ENCODE measurements around the gene LGALS9B. TPM values are rescaled to one million over a fixed set of nuclear protein-coding genes. Genes with fewer than 3 reads are reported as not detected.
"Not testable (repeated sequence)": the region's sequence is repeated elsewhere in the genome, so short reads cannot be mapped to it uniquely, and the experiment has no call there.

LGALS9B gene
- not detected for total RNA-seq

GRCh38 chr17:20467447-20467846 lies at the start of gene LGALS9B:
TSS of gene LGALS9B (minus strand) at chr17:20467539. CDS start at chr17:20467470, 69 bp downstream.
- intact Hi-C loops (cut with DNase I; ENCODE audit: low total_unique reads); DNase-seq; H3K36me3 ChIP-seq; H3K4me3 ChIP-seq; ATAC-seq; H3K9me3 ChIP-seq; H3K27ac ChIP-seq; H3K27me3 ChIP-seq; H3K4me1 ChIP-seq; in situ Hi-C loops (cut with MboI; ENCODE audit: low sequenced_read_pairs in 4 of 4): not testable (repeated sequence)

GRCh38 chr17:20516986-20517385 lies 49.6 kb upstream of the LGALS9B start:
- ATAC-seq; H3K4me3 ChIP-seq; DNase-seq; in situ Hi-C loops (cut with MboI; ENCODE audit: low sequenced_read_pairs in 4 of 4); intact Hi-C loops (cut with DNase I; ENCODE audit: low total_unique reads); H3K27ac ChIP-seq; H3K9me3 ChIP-seq; H3K4me1 ChIP-seq; H3K36me3 ChIP-seq; H3K27me3 ChIP-seq: not testable (repeated sequence)

- H3K4me1 ChIP-seq; H3K36me3 ChIP-seq; H3K4me3 ChIP-seq; DNase-seq; ATAC-seq; H3K27ac ChIP-seq; H3K9me3 ChIP-seq; intact Hi-C loops (cut with DNase I; ENCODE audit: low total_unique reads); in situ Hi-C loops (cut with MboI; ENCODE audit: low sequenced_read_pairs in 4 of 4); H3K27me3 ChIP-seq: not testable (repeated sequence)
Measured at GRCh38 chr17:20515099-20515498, 47.8 kb upstream of the LGALS9B start.

- ATAC-seq; intact Hi-C loops (cut with DNase I; ENCODE audit: low total_unique reads); in situ Hi-C loops (cut with MboI; ENCODE audit: low sequenced_read_pairs in 4 of 4); H3K27me3 ChIP-seq; DNase-seq; H3K9me3 ChIP-seq; H3K4me3 ChIP-seq; H3K36me3 ChIP-seq; H3K27ac ChIP-seq; H3K4me1 ChIP-seq: not testable (repeated sequence)
Measured at GRCh38 chr17:20513539-20513938, 46.2 kb upstream of the LGALS9B start.

GRCh38 chr17:20512378-20512777 lies 45.0 kb upstream of the LGALS9B start:
- ATAC-seq; H3K4me1 ChIP-seq; H3K27ac ChIP-seq; H3K9me3 ChIP-seq; DNase-seq; H3K4me3 ChIP-seq; intact Hi-C loops (cut with DNase I; ENCODE audit: low total_unique reads); H3K36me3 ChIP-seq; in situ Hi-C loops (cut with MboI; ENCODE audit: low sequenced_read_pairs in 4 of 4); H3K27me3 ChIP-seq: not testable (repeated sequence)

GRCh38 chr17:20511778-20512177 lies 44.4 kb upstream of the LGALS9B start:
- intact Hi-C loops (cut with DNase I; ENCODE audit: low total_unique reads); H3K9me3 ChIP-seq; ATAC-seq; in situ Hi-C loops (cut with MboI; ENCODE audit: low sequenced_read_pairs in 4 of 4); H3K27ac ChIP-seq; H3K4me3 ChIP-seq; DNase-seq; H3K36me3 ChIP-seq; H3K4me1 ChIP-seq; H3K27me3 ChIP-seq: not testable (repeated sequence)

GRCh38 chr17:20505333-20505732 lies 38.0 kb upstream of the LGALS9B start:
- intact Hi-C loops (cut with DNase I; ENCODE audit: low total_unique reads); H3K4me1 ChIP-seq; ATAC-seq; H3K9me3 ChIP-seq; H3K4me3 ChIP-seq; in situ Hi-C loops (cut with MboI; ENCODE audit: low sequenced_read_pairs in 4 of 4); H3K36me3 ChIP-seq; DNase-seq; H3K27ac ChIP-seq; H3K27me3 ChIP-seq: not testable (repeated sequence)

- H3K27ac ChIP-seq; intact Hi-C loops (cut with DNase I; ENCODE audit: low total_unique reads); in situ Hi-C loops (cut with MboI; ENCODE audit: low sequenced_read_pairs in 4 of 4): not testable (repeated sequence)
Measured at GRCh38 chr17:20504388-20505066, 37.2 kb upstream of the LGALS9B start.

GRCh38 chr17:20501896-20502295 lies 34.6 kb upstream of the LGALS9B start:
- H3K9me3 ChIP-seq; ATAC-seq; intact Hi-C loops (cut with DNase I; ENCODE audit: low total_unique reads); H3K4me3 ChIP-seq; in situ Hi-C loops (cut with MboI; ENCODE audit: low sequenced_read_pairs in 4 of 4); H3K36me3 ChIP-seq; H3K27me3 ChIP-seq; H3K27ac ChIP-seq; H3K4me1 ChIP-seq; DNase-seq: not testable (repeated sequence)

More at GRCh38 chr17:20504388-20505066, 37.2 kb upstream of the LGALS9B start:
- peak; percentile 79 to 82 for ATAC-seq
- H3K4me1 ChIP-seq, H3K9me3 ChIP-seq, H3K27me3 ChIP-seq, DNase-seq, H3K4me3 ChIP-seq, H3K36me3 ChIP-seq: not testable (repeated sequence)

GRCh38 chr17:20500346-20500745 lies 33.0 kb upstream of the LGALS9B start:
- H3K36me3 ChIP-seq; H3K4me1 ChIP-seq; H3K27me3 ChIP-seq; H3K9me3 ChIP-seq; ATAC-seq; intact Hi-C loops (cut with DNase I; ENCODE audit: low total_unique reads); in situ Hi-C loops (cut with MboI; ENCODE audit: low sequenced_read_pairs in 4 of 4); H3K4me3 ChIP-seq; H3K27ac ChIP-seq; DNase-seq: not testable (repeated sequence)

- intact Hi-C loops (cut with DNase I; ENCODE audit: low total_unique reads); H3K4me3 ChIP-seq; H3K36me3 ChIP-seq; DNase-seq; H3K27ac ChIP-seq; ATAC-seq; H3K4me1 ChIP-seq; in situ Hi-C loops (cut with MboI; ENCODE audit: low sequenced_read_pairs in 4 of 4); H3K9me3 ChIP-seq; H3K27me3 ChIP-seq: not testable (repeated sequence)
Measured at GRCh38 chr17:20495420-20495819, 28.1 kb upstream of the LGALS9B start.

- in situ Hi-C loops (cut with MboI; ENCODE audit: low sequenced_read_pairs in 4 of 4); DNase-seq; H3K4me1 ChIP-seq; intact Hi-C loops (cut with DNase I; ENCODE audit: low total_unique reads); H3K36me3 ChIP-seq; H3K27ac ChIP-seq; ATAC-seq; H3K4me3 ChIP-seq; H3K27me3 ChIP-seq; H3K9me3 ChIP-seq: not testable (repeated sequence)
Measured at GRCh38 chr17:20494735-20495134, 27.4 kb upstream of the LGALS9B start.
